Measurements from ENCODE around the gene PAK4.

GRCh38 chr19:39177110-39177699 is 51.6 kb downstream of the PAK4 start:
- no peak for TF ChIP-seq CTCF (IDR thresholded peaks at IDR 0.05)
- no peak for TF ChIP-seq POLR2A (IDR thresholded peaks at IDR 0.05)
